GM18502 (cell line): ENCODE measurements around the gene TRIP13.
A peak's percentile ranks its signal among the peaks of the same experiment; 100 is the strongest.
"Not testable (repeated sequence)": the region's sequence is repeated elsewhere in the genome, so short reads cannot be mapped to it uniquely, and the experiment has no call there.

Experiments used
- ATAC-seq: cut with Tn5 transposase; IDR thresholded peaks from one replicate; pipeline ENCODE4 v1.9.1; 2021; ENCODE audit warnings: mild to moderate bottlenecking; ENCODE audit not compliant: unreplicated experiment, poor library complexity

The TRIP13 gene

DNA sequence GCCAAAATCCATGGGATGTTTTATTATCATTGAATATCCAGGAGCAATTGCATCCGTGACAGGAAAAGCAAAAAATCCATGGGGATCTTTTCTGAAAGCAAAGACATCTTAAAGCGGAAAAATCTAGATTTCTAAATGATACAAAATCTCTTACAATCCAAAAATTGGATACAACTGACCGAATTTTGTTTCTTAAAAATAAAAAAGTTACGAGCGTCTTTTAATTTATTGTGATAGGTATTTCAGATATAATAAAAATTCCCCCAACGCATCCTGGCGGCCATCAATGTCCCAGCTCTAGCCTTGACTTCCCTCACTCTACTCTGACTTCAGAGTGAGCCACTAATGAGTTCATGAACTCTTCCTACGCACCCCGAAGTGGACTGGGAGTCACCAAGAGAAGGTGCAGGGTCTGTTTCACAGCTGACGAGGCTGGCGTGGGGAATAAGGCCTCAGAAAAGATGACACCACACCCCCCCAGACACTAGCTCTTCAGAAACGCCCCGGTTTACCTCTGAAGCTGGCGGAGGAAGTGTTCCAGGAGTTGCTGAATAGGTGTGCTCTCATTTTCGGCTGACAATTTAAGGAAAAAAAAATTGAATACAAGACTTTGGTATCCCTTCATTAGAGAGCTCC is 3.5 kb upstream of the TRIP13 start:
- ATAC-seq, result no peak

- ATAC-seq, result no peak
These were observed 1.4 kb upstream of the TRIP13 start for GRCh38 chr5:891117-891836.

DNA sequence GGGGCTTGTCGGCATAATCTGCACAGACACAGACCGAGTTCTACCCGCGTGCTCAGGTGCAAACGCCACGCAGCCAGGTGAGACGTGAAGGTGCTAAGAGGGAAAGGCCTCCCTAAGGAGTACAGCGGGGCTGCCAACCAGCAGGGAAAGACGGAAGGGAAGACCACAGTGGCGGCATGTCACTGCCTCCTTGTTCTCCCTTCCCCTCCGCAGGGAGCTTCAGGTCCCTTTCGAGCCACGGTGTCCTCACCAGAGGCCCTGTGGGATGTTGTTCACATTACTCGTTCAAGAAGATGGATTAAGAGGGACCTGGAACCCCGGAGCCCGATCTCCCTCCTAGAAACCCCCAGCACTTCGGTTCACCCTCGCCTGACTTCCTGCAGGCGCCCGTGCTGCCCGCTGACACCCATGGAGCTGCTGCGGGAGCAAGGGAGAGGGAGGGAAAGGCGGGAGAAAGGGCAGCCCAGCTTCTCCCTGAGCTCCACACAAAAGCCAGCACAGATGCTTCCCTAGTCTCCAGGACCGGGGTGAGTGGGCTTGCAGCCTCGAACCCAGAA is 769 bp upstream of the TRIP13 start:
- peak; percentile 22 for ATAC-seq

- ATAC-seq, result peak; percentile 32
These were observed 438 bp downstream of the TRIP13 start for GRCh38 chr5:893137-893506.

DNA sequence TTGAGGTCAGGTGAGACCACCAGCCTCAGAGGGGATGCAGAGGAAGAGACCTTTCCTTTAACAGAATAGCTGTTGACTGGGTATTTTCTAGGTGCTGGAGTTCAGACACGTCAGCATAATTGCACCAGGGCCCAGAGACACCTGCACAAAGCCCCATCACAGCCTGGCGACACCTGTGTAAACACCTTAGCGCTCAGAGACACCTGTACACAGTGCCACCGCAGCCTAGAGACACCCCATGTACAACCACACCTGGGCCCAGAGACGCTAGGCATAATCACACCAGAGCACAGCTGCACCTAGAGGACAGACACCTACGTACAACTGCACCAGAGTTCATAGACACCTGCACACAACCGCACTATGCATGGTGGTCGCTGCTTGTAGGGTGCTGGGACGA is 1.0 kb downstream of the TRIP13 start:
- no peak for ATAC-seq

DNA sequence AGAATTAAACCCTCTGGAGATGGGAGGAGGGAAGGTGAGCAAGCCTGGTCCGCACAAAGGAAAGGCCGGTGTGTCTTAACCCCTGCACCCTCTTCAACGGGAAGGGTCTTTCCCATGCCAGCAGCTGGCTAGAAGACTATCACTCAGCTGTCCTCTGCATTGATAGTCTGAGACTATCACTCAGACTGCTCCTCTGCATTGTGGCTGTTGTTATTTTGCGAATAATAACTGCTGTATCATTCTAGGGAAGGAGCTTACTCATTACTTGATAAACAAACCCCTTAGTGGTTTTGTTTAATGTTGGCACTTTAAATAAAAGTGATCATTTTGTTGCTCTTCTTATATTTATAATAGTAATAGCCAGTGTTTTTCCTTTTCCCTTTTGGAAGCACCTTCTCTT is 8.1 kb downstream of the TRIP13 start:
- ATAC-seq, result no peak

DNA sequence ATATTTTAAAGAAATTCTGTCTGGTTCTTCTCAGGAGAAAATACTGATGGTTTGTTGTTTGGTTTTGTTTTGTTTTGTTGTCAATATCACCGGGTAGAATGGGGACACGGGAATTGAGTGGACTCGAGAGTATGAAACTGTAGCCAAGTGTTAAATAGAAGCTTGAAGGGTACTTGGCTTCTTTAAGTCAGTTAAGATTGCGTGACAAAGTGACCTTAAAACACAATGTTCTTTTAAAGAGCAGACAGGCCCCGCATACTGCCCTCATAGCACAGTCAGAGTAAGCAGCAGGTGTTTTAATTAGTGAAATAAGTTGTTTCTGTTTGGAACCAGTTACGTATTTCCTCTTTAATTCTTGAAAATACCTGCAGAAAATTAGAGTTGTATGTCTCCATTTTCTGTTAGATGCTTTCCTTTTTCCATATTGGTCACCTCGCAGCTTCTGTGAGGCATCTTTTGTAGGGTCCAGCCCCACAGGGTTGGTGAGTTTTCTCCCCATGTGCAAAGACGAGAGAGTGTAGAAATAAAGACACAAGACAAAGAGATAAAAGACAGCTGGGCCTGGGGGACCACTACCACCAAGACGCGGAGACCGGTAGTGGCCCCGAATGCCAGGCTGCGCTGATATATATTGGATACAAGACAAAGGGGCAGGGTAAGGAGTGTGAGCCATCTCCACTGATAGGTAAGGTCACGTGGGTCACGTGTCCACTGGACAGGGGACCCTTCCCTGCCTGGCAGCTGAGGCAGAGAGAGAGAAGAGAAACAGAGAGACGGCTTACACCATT is 9.6 kb downstream of the TRIP13 start:
- no peak for ATAC-seq

GRCh38 chr5:903756-904096 is 11.0 kb downstream of the TRIP13 start:
- no peak for ATAC-seq

DNA sequence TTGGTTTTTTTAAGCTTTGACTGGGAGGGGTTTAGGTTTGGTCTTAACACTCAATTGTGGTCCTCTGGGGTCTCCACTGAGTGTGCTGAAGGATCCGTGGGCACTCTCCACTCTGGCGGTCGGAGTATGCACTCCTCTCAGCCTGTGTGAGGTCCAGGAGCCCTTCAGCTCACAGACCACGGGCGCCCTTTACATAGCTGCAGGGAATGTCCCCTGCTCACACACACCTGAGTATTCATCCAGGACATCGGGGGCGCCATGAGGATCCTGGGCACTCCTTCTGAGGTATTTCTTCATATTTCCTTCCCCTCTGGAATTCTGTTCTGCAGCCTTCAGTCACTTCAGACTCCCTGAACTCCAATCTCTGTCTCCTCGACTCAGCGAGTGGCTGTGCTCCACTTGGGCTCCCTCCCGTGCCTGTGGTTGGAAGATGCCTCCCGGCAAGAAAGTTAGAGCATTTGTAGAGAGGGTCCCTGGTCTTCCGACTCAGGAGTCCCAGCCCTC is 12.5 kb downstream of the TRIP13 start:
- ATAC-seq, result no peak

DNA sequence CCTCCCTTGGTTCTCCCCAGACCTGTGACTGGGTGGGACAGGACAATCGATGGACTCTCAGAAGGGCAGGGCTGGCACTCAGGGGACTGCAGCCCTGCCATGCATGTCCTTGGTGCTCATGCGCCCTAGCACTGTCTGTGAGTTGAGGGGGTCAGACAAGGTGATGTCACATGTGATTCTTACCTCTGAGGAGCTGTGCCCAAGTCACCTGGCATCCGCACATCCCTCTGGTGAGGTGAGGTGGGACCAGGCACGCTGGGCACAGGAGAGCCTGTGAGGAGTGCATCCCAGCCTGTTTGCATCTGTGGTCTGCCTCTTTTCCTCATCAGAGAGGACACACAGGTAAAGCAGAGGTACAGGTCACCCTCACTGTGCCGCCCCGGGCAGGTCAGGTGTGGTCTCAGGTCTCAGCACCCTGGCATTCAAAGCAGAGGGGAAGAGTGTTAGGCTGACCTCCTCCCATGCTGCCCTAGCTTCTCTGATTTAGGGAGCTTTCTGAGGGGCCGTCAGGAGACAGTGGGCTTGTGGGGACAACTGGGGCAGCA is 14.8 kb downstream of the TRIP13 start:
- ATAC-seq, result no peak

GRCh38 chr5:908172-908571 is 15.5 kb downstream of the TRIP13 start:
- no peak for ATAC-seq

DNA sequence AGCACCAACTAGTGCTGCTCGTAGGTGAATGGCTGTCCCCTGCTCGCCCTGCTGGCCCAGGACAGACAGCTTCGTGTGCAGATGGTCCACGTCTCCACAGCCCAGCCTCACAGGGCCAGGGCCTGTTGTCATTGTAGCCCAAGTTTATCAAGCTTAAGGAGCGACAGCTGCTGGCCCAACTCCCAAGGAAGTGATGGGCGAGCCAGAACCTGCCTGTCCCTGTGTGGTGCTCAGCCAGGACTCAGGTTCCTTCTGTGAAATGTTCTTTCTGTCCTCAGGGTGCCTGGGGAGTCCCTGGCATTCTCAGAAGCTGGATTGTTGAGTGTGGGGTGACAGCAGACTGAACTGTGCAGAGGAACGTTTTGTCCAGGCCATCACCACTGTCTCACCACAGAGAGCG is 16.4 kb downstream of the TRIP13 start:
- no peak for ATAC-seq

- ATAC-seq, result no peak
These were observed 17.5 kb downstream of the TRIP13 start for GRCh38 chr5:909994-910768.

GRCh38 chr5:910769-911160 is 18.1 kb downstream of the TRIP13 start:
- no peak for ATAC-seq

DNA sequence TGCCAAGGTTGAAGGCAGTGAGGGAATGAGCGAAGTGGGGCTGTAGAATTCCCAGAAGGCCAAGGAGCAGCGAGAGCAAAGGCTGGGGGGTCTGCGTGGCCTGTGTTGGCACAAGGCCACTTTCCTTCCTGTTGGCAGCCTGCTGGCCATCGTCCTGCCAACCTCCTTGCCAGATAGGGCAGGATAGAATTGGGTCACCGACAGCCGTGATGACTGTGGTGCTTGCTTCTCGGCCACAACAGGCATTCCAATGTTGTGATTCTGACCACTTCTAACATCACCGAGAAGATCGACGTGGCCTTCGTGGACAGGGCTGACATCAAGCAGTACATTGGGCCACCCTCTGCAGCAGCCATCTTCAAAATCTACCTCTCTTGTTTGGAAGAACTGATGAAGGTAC is 18.9 kb downstream of the TRIP13 start:
- ATAC-seq, result no peak

- no peak for ATAC-seq
These were observed 19.8 kb downstream of the TRIP13 start for GRCh38 chr5:912280-913091.

GRCh38 chr5:914174-914573 is 21.5 kb downstream of the TRIP13 start:
- no peak for ATAC-seq

GRCh38 chr5:914612-915011 is 21.9 kb downstream of the TRIP13 start:
- no peak for ATAC-seq

- not testable (repeated sequence) for ATAC-seq
These were observed 22.7 kb downstream of the TRIP13 start for GRCh38 chr5:915346-915745.
